Vagina (tissue), 2 donors: ENCODE measurements around the gene DNAH7.
"Not testable (repeated sequence)": the region's sequence is repeated elsewhere in the genome, so short reads cannot be mapped to it uniquely, and the experiment has no call there.

ENCODE experiments used
- CTCF ChIP-seq, 3 experiments: fragments of 450-650 bp in 2 of 3; fragments of 200-600 bp in 1 of 3; sonication (generic) in 1 of 3; IDR thresholded peaks; one replicate each; pipeline ENCODE4 v1.5.1; 2017 to 2019; ENCODE audit warnings: antibody characterized with exemption in 3 of 3, mild to moderate bottlenecking in 2 of 3, moderate library complexity in 2 of 3
- POLR2AphosphoS5 ChIP-seq, 2 donors: sonication (generic); formaldehyde crosslinking; IDR thresholded peaks; one replicate each; pipeline ENCODE4 v1.9.0; 2017; ENCODE audit warnings: antibody characterized with exemption in 2 of 2, mild to moderate bottlenecking in 2 of 2, low read depth in 1 of 2; ENCODE audit not compliant: insufficient read depth in 1 of 2

- TF ChIP-seq POLR2AphosphoS5 (IDR thresholded peaks at IDR 0.05; ENCODE audit: insufficient read depth in 1 of 2, low read depth in 1 of 2); CTCF (IDR thresholded peaks at IDR 0.05): not testable (repeated sequence)
These were observed 376.1 kb downstream of the DNAH7 start for GRCh38 chr2:195692531-195692930.
